Naive B cell (primary cell): ENCODE data around the gene VCPKMT. TPM values are rescaled to one million over a fixed set of nuclear protein-coding genes. Genes with fewer than 3 reads are reported as not detected.

ENCODE experiments used
- ATAC-seq, 2 donors: fragments of 150-1000 bp; cut with Tn5 transposase; 2 replicates each; pipeline ENCODE4 v1.10.0; 2021; ENCODE audit warnings: low read depth in 2 of 2, mild to moderate bottlenecking in 2 of 2, moderate library complexity in 2 of 2
- DNase-seq: peaks from one replicate; pipeline ENCODE4 v3.0.0; 2022
- H3K27ac Mint-ChIP-seq, 6 donors: one replicate each; pipeline ENCODE4 v1.8.0; 2020 to 2022; ENCODE audit warnings: mild to moderate bottlenecking in 6 of 6, mixed read lengths in 6 of 6, moderate library complexity in 5 of 6, inconsistent platforms in 2 of 6
- H3K27me3 Mint-ChIP-seq, 3 donors: one replicate each; pipeline ENCODE4 v1.8.0; 2021 to 2022; ENCODE audit warnings: mixed read lengths in 3 of 3, mild to moderate bottlenecking in 1 of 3
- H3K36me3 Mint-ChIP-seq, 2 donors: one replicate each; pipeline ENCODE4 v1.8.0; 2020 to 2022; ENCODE audit warnings: mixed read lengths in 2 of 2, inconsistent platforms in 1 of 2, mild to moderate bottlenecking in 1 of 2
- H3K4me1 Mint-ChIP-seq, 3 donors: one replicate each; pipeline ENCODE4 v1.8.0; 2020 to 2022; ENCODE audit warnings: mixed read lengths in 3 of 3, inconsistent platforms in 1 of 3, mild to moderate bottlenecking in 1 of 3, moderate library complexity in 1 of 3
- H3K4me3 Mint-ChIP-seq, 8 donors: one replicate each; pipeline ENCODE4 v1.8.0; 2020 to 2022; ENCODE audit warnings: mild to moderate bottlenecking in 8 of 8, mixed read lengths in 8 of 8, moderate library complexity in 8 of 8, inconsistent platforms in 2 of 8
- H3K9me3 Mint-ChIP-seq, 7 donors: one replicate each; pipeline ENCODE4 v1.8.0; 2020 to 2022; ENCODE audit warnings: mixed read lengths in 7 of 7, mild to moderate bottlenecking in 5 of 7, inconsistent platforms in 2 of 7, moderate library complexity in 1 of 7
- polyA plus RNA-seq, 6 donors: library from polyadenylated mRNA; unstranded; fragments of 300-500 nt; fragmentation: Illumina TruSeq; gene quantifications; one replicate each; pipeline ENCODE4 v1.2.3, GENCODE V29; 2021; ENCODE audit warnings: low read depth in 6 of 6

The VCPKMT gene
- polyA plus RNA-seq, 6 donors from 2014 or later: 24.5 to 43.3 (median 36.5) TPM

DNA sequence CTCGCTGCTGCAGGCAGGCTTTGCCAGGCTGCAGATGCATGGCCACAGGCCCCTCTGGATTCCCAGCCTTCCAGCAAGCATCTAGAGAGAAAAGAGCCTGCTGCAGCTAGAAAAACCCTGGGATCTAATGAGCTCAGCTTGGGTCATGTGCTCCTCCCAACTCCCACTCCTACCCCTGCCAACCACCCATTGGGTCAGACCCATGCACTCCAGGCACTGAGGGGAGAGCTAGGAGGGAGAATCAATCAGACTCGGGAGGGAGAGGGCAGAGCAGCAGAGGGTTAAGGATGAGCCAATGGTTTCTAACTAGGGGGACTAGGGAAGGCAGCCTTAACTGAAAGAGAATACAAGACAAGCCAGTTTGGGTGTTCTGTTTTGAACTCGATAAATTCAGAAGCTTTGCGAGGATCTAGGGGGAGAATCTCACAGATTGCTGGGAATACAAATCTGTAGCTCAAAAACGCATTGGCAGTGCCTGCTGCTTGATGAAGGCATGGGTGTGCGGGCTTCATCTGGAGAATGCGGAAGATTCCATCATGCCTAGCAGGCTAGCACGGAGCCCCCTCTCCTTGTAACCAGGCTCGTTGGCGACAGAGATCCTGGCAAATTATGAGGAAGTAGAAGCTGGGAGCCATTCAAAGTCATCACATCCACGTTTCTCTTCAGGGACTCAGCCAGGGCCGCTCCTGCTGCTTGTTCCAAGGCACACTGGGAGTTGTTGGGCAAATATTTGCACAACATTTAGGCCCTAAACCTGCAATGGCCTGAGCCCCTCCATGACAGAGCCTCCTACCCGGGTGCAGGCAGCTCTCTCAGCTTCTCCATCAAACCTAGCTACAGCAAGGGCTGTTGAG, 56.4 kb downstream of the VCPKMT start:
- Mint-ChIP-seq H3K9me3 (no peaks in the 10 kb centered on the region), H3K4me1 (peaks cover 52 to 88% (median 73%) of the 10 kb centered on the region in 3 donors), H3K4me3 (peak overlapping the region in 3 of 8 donors; percentile 15 to 93 (median 77)), H3K27me3 (no peaks in the 10 kb centered on the region), H3K36me3 (no peaks in the 10 kb centered on the region), H3K27ac (peak overlapping the region; percentile 68 to 98 (median 85))
- DNase-seq (no peak), ATAC-seq (no peak)

Other genes starting within 250 kb of the VCPKMT start
- 100 to 1,000 TPM; 161 to 190 (median 184) TPM for gene ARF6, start 223.5 kb downstream of the VCPKMT start, polyA plus RNA-seq
- gene SOS2, start 115.0 kb upstream of the VCPKMT start, polyA plus RNA-seq: 10 to 100 TPM; 15.6 to 34.8 (median 20.3) TPM
- 1 to 10 TPM in 5 of 6 donors, not detected in 1; 1.5 to 3.6 (median 2.2) TPM for gene L2HGDH, start 195.7 kb upstream of the VCPKMT start, polyA plus RNA-seq
- 10 to 100 TPM; 19.4 to 32.4 (median 28.3) TPM for gene DMAC2L, start 195.8 kb upstream of the VCPKMT start, polyA plus RNA-seq